HepG2 (cell line): ENCODE data around the gene IL1RAPL2. TPM values are rescaled to one million over a fixed set of nuclear protein-coding genes. Genes with fewer than 3 reads are reported as not detected.

Experiments
- ATAC-seq: fragments of 200-7000 bp; cut with Tn5 transposase; 3 replicates; pipeline ENCODE4 v1.9.1; 2020; ENCODE audit warnings: mild to moderate bottlenecking, moderate library complexity
- BruUV-seq: library from RNA; stranded (reverse); fragments of 400-500 nt; replicated peaks from 2 replicates; lab custom pipeline; 2021; lab: Mats Ljungman, UMichigan
- CTCF ChIA-PET: fragments of 300-600 bp; formaldehyde crosslinking; extraction: SDS; loops from one replicate; lab custom pipeline; 2021; ENCODE audit warnings: low total read pairs, inconsistent platforms, low intra/inter-chr PET ratio; lab: Yijun Ruan, JAX
- POLR2A ChIA-PET: fragments of 350-600 bp; sonication (Branson Sonifier 250); formaldehyde crosslinking; loops from one replicate; lab custom pipeline; 2020; ENCODE audit warnings: antibody characterized with exemption, inconsistent platforms; lab: Yijun Ruan, JAX
- DNase-seq: peaks from one replicate; pipeline ENCODE4 v3.0.0-alpha.2; 2015; ENCODE audit warnings: low spot score
- FAIRE-seq: peaks from 3 replicates; lab custom pipeline; 2011; peaks lifted over from hg19 to GRCh38; lab: Jason Lieb, UNC
- H2AFZ ChIP-seq: one replicate; pipeline ENCODE4 v1.6.1; 2011; ENCODE audit warnings: low read length, inconsistent platforms
- H3K27ac ChIP-seq: fragments of 300-600 bp; 3 replicates; pipeline ENCODE4 v1.8.0; 2011; ENCODE audit warnings: mixed run types, mild to moderate bottlenecking, mixed read lengths, low read length, inconsistent platforms; ENCODE audit not compliant: insufficient read depth; ENCODE audit errors: extremely low read length
- H3K27me3 ChIP-seq, 2 experiments: fragments of 200-600 bp in 1 of 2; 2 replicates in 1 of 2; 3 replicates in 1 of 2; pipeline versions ENCODE4 v1.6.0 to v1.8.0; 2011; ENCODE audit warnings: low read length in 2 of 2, mild to moderate bottlenecking in 2 of 2, moderate library complexity in 2 of 2, inconsistent platforms in 1 of 2; ENCODE audit not compliant: insufficient read depth in 2 of 2, control insufficient read depth in 1 of 2
- H3K36me3 ChIP-seq, 2 experiments: fragments of 200-600 bp in 1 of 2; replicated peaks in 1 of 2; 2 replicates in 1 of 2; 3 replicates in 1 of 2; pipeline versions ENCODE4 v1.5.1 to v1.8.0; 2011; ENCODE audit warnings: low read length in 2 of 2, inconsistent platforms in 1 of 2; ENCODE audit not compliant: insufficient read depth in 2 of 2, control insufficient read depth in 1 of 2
- H3K4me1 ChIP-seq: 2 replicates; pipeline ENCODE4 v1.5.1; 2012; ENCODE audit warnings: low read length, inconsistent platforms; ENCODE audit not compliant: insufficient read depth
- H3K4me2 ChIP-seq: 2 replicates; pipeline ENCODE4 v1.6.0; 2011; ENCODE audit warnings: low read depth, low read length, inconsistent platforms
- H3K4me3 ChIP-seq, 3 experiments: fragments of 200-600 bp in 1 of 3; sonication (generic), shearing (Covaris generic) in 1 of 3; replicated peaks in 1 of 3; 2 replicates each; pipeline ENCODE4 v1.5.1; 2011 to 2016; ENCODE audit warnings: low read length in 3 of 3, inconsistent platforms in 2 of 3, low read depth in 2 of 3, mild to moderate bottlenecking in 2 of 3, control low read depth in 1 of 3, mixed read lengths in 1 of 3; ENCODE audit not compliant: insufficient read depth in 1 of 3
- H3K79me2 ChIP-seq: one replicate; pipeline ENCODE4 v1.6.1; 2011; ENCODE audit warnings: low read length, inconsistent platforms; ENCODE audit not compliant: insufficient read depth
- H3K9ac ChIP-seq: 2 replicates; pipeline ENCODE4 v1.6.0; 2011; ENCODE audit warnings: mild to moderate bottlenecking, low read depth, low read length, inconsistent platforms; ENCODE audit not compliant: insufficient read depth
- H3K9me3 ChIP-seq: 2 replicates; pipeline ENCODE4 v1.5.1; 2012; ENCODE audit warnings: mild to moderate bottlenecking, low read length
- H4K20me1 ChIP-seq: 2 replicates; pipeline ENCODE4 v1.6.0; 2011; ENCODE audit warnings: inconsistent platforms, mild to moderate bottlenecking, low read length, moderate library complexity; ENCODE audit not compliant: insufficient read depth
- AKNA ChIP-seq: sonication (generic); formaldehyde crosslinking; IDR thresholded peaks from 2 replicates; pipeline ENCODE4 v1.4.0; 2020; ENCODE audit warnings: missing genetic modification reagents, borderline replicate concordance
- ERF ChIP-seq: IDR thresholded peaks from 2 replicates; pipeline ENCODE4 v1.6.1; 2018; ENCODE audit warnings: missing biosample characterization, missing genetic modification reagents
- JDP2 ChIP-seq: sonication (generic); formaldehyde crosslinking; IDR thresholded peaks from 2 replicates; pipeline ENCODE4 v1.8.1; 2022; ENCODE audit warnings: missing genetic modification reagents, borderline replicate concordance
- NRL ChIP-seq: sonication (generic); formaldehyde crosslinking; IDR thresholded peaks from 2 replicates; pipeline ENCODE4 v1.5.0; 2020; ENCODE audit warnings: missing genetic modification reagents, mild to moderate bottlenecking, moderate library complexity, borderline replicate concordance
- ZNF274 ChIP-seq: sonication (generic); formaldehyde crosslinking; IDR thresholded peaks from 2 replicates; pipeline ENCODE4 v1.5.1; 2020; ENCODE audit warnings: mild to moderate bottlenecking, missing genetic modification reagents
- WGBS: methylation state at CpG from one replicate; pipeline ENCODE4 v1.1.6; 2017; ENCODE audit warnings: low lambda C conversion rate; 5-methylcytosine and 5-hydroxymethylcytosine counted together
- in situ Hi-C: cut with HindIII; loops from 2 replicates; pipeline ENCODE4 v1.10.0; 2017; ENCODE audit warnings: low pct_unique_long_range_greater_than_20kb; ENCODE audit not compliant: extremely low pct_ligation_motif_present
- intact Hi-C: fragments of 100-400 bp; cut with micrococcal nuclease; formaldehyde crosslinking; loops from one replicate; pipeline ENCODE4 v1.10.0; 2022; ENCODE audit not compliant: unreplicated experiment
- polyA plus RNA-seq, 8 experiments: library from polyadenylated mRNA; depleted of rRNA in 3 of 8; stranded (reverse) in 7 of 8; unstranded in 1 of 8; fragments of >200 nt; fragmentation: Illumina TruSeq in 4 of 8; extraction: Trizol in 4 of 8; gene quantifications; 2 replicates each; pipeline versions ENCODE4 v1.2.1 to v1.2.3, GENCODE V29; 2011 to 2016; ENCODE audit warnings: low read depth in 4 of 8, missing spikeins in 1 of 8, mixed read lengths in 1 of 8; ENCODE audit not compliant: insufficient read depth in 1 of 8
- total RNA-seq, 5 experiments: library from RNA; depleted of rRNA; stranded (reverse); fragments of >200 nt; fragmentation: Illumina TruSeq; extraction: Trizol; gene quantifications; 2 replicates each; pipeline ENCODE4 v1.2.3, GENCODE V29; 2016; ENCODE audit warnings: low read depth in 1 of 5

The IL1RAPL2 gene
- total and polyA plus RNA-seq, 2 of the 13 experiments (the other 11 are each of a cell fraction or from before 2014, with no cell fraction given), result not detected

- 7% methylated on average over 2 of the region's 2 CpGs for WGBS
- Histone ChIP-seq H3K79me2 (no peaks in the 10 kb centered on the region), H3K4me2 (no peak overlapping the region), H4K20me1 (no peaks in the 10 kb centered on the region), H3K9ac (no peak overlapping the region), H3K4me1 (no peaks in the 10 kb centered on the region), H3K9me3 (no peaks in the 10 kb centered on the region)
- in situ Hi-C loops, result no loop called here
- CTCF ChIA-PET, result no interaction called here
- intact Hi-C loops, result no loop called here
- BruUV-seq, result no TSS peak
- FAIRE-seq, result no peak
- TF ChIP-seq NRL (CRISPR knock-in tag) (no peak), ERF (CRISPR knock-in tag) (no peak), ZNF274 (CRISPR knock-in tag) (no peak), AKNA (CRISPR knock-in tag) (no peak), JDP2 (CRISPR knock-in tag) (no peak)
- TF ChIP-seq, all 625 proteins: peak for 0
- POLR2A ChIA-PET, result no interaction called here
- no peak overlapping the region for H3K4me3 ChIP-seq
- no peaks in the 10 kb centered on the region for H3K36me3 ChIP-seq
- DNase-seq, result no peak
- no peaks in the 10 kb centered on the region for H3K27me3 ChIP-seq
- no peak for ATAC-seq
- H3K27ac ChIP-seq, result no peak overlapping the region
- no peak overlapping the region for H2AFZ ChIP-seq
These were observed 118.1 kb downstream of the IL1RAPL2 start for GRCh38 chrX:104684077-104684476.
